K562 (cell line): ENCODE data around the gene NUPR1. TPM values are rescaled to one million over a fixed set of nuclear protein-coding genes. Genes with fewer than 3 reads are reported as not detected.

Experiments used
- ATF2 ChIP-seq: sonication (generic); formaldehyde crosslinking; IDR thresholded peaks from 2 replicates; pipeline ENCODE4 v1.8.1; 2022; ENCODE audit warnings: missing genetic modification reagents
- CREM ChIP-seq: IDR thresholded peaks from 2 replicates; pipeline ENCODE4 v1.6.1; 2014; ENCODE audit warnings: antibody characterized with exemption, low read depth
- EGR1 ChIP-seq: fragments of 450-650 bp; conservative IDR thresholded peaks from 2 replicates; pipeline ENCODE4 v1.6.1; 2017; ENCODE audit warnings: mild to moderate bottlenecking
- FOSL1 ChIP-seq: fragments of 200-800 bp; sonication (Bioruptor generic); conservative IDR thresholded peaks from 2 replicates; pipeline ENCODE4 v1.6.1; 2016; ENCODE audit warnings: missing genetic modification characterization, missing compliant biosample characterization
- HDAC8 ChIP-seq: fragments of 450-650 bp; IDR thresholded peaks from 2 replicates; pipeline ENCODE4 v1.6.1; 2016; ENCODE audit warnings: mild to moderate bottlenecking, missing genetic modification characterization, moderate library complexity, missing compliant biosample characterization
- NR0B1 ChIP-seq: fragments of 450-650 bp; IDR thresholded peaks from one replicate; pipeline ENCODE4 v1.6.1; 2018; ENCODE audit warnings: mild to moderate bottlenecking, moderate library complexity; ENCODE audit not compliant: partially characterized antibody
- NR2C2 ChIP-seq, 2 experiments: fragments of 200-800 bp in 1 of 2; sonication (Bioruptor generic) in 1 of 2; sonication (generic) in 1 of 2; formaldehyde crosslinking in 1 of 2; IDR thresholded peaks; 2 replicates each; pipeline versions ENCODE4 v1.6.1 to v1.8.0; 2016 to 2022; ENCODE audit warnings: mild to moderate bottlenecking in 1 of 2, missing compliant biosample characterization in 1 of 2, missing genetic modification characterization in 1 of 2, missing genetic modification reagents in 1 of 2
- OTX1 ChIP-seq: fragments of 450-650 bp; formaldehyde crosslinking; IDR thresholded peaks from 2 replicates; pipeline ENCODE4 v1.4.0; 2022; ENCODE audit warnings: mild to moderate bottlenecking
- POU5F1 ChIP-seq: fragments of 150-350 bp; IDR thresholded peaks from 2 replicates; pipeline ENCODE4 v1.6.1; 2014; ENCODE audit warnings: borderline replicate concordance, low read length, low read depth, mild to moderate bottlenecking; ENCODE audit not compliant: partially characterized antibody
- SIN3A ChIP-seq, 2 experiments: fragments of 150-350 bp in 1 of 2; IDR thresholded peaks; 2 replicates each; pipeline ENCODE4 v1.6.1; 2011 to 2016; ENCODE audit warnings: borderline replicate concordance in 2 of 2, low read depth in 2 of 2, low read length in 2 of 2, mild to moderate bottlenecking in 2 of 2, moderate library complexity in 2 of 2; ENCODE audit not compliant: control insufficient read depth in 1 of 2
- TAF1 ChIP-seq: IDR thresholded peaks from 2 replicates; pipeline ENCODE4 v1.6.1; 2011; ENCODE audit warnings: mild to moderate bottlenecking, low read length, moderate library complexity; ENCODE audit not compliant: insufficient read depth, control insufficient read depth, severe bottlenecking; ENCODE audit errors: extremely low read depth
- TSHZ1 ChIP-seq: fragments of 250-450 bp; sonication (Bioruptor Pico); IDR thresholded peaks from 2 replicates; pipeline ENCODE4 v1.4.0; 2020; ENCODE audit warnings: mild to moderate bottlenecking, moderate library complexity
- VEZF1 ChIP-seq: fragments of 200-800 bp; sonication (Bioruptor generic); IDR thresholded peaks from 2 replicates; pipeline ENCODE4 v1.6.1; 2017; ENCODE audit warnings: missing genetic modification characterization, missing compliant biosample characterization
- ZNF263 ChIP-seq: sonication (generic); formaldehyde crosslinking; IDR thresholded peaks from 2 replicates; pipeline ENCODE4 v1.8.0; 2022; ENCODE audit warnings: mild to moderate bottlenecking, missing genetic modification reagents, borderline replicate concordance
- ZNF717 ChIP-seq: fragments of 250-450 bp; sonication (Bioruptor Pico); IDR thresholded peaks from 2 replicates; pipeline ENCODE4 v1.5.0; 2021
- ZNF76 ChIP-seq: fragments of 250-450 bp; sonication (Bioruptor Pico); IDR thresholded peaks from 2 replicates; pipeline ENCODE4 v1.4.0; 2020; ENCODE audit warnings: mild to moderate bottlenecking, moderate library complexity, borderline replicate concordance
- ZNF766 ChIP-seq: fragments of 200-800 bp; sonication (Bioruptor generic); conservative IDR thresholded peaks from 2 replicates; pipeline ENCODE4 v1.6.1; 2016; ENCODE audit warnings: missing genetic modification characterization, missing compliant biosample characterization
- ZSCAN32 ChIP-seq: fragments of 450-650 bp; formaldehyde crosslinking; IDR thresholded peaks from 2 replicates; pipeline ENCODE4 v1.4.0; 2020; ENCODE audit warnings: mild to moderate bottlenecking, moderate library complexity
- polyA plus RNA-seq, 8 experiments: library from polyadenylated mRNA; depleted of rRNA in 4 of 8; stranded (reverse) in 5 of 8; unstranded in 3 of 8; fragments of >200 nt; fragmentation: Nextera tagmentation in 2 of 8; fragmentation: Illumina TruSeq in 1 of 8; extraction: Ambion mirVana in 2 of 8; extraction: Trizol in 1 of 8; gene quantifications; 2 replicates each; pipeline versions ENCODE4 v1.2.1 to v1.2.3, GENCODE V29; 2011 to 2014; ENCODE audit warnings: inconsistent platforms in 1 of 8, missing spikeins in 1 of 8
- total RNA-seq, 7 experiments: library from RNA; depleted of rRNA in 6 of 7; stranded (reverse); fragments of >200 nt in 6 of 7; fragmentation: Illumina TruSeq in 2 of 7; extraction: Trizol in 2 of 7; gene quantifications; 2 replicates each; pipeline versions ENCODE4 v1.2.1 to v1.2.3, GENCODE V29; 2011 to 2021; ENCODE audit warnings: low replicate concordance in 1 of 7

The NUPR1 gene
- total and polyA plus RNA-seq, 9 of the 15 experiments (the other 6 are each of a cell fraction or from before 2014, with no cell fraction given) = 0.07 to 1.5 (median 0.27) TPM

- TF ChIP-seq HDAC8 (tag) (no peak), NR0B1 (no peak), POU5F1 (no peak), ZNF766 (peak; percentile 76; the same call in 1 of the 2 replicates), TAF1 (peak; percentile 30), SIN3A (IDR thresholded peaks at IDR 0.05; ENCODE audit: borderline replicate concordance in 2 of 2, control insufficient read depth in 1 of 2, low read depth in 2 of 2, low read length in 2 of 2) (no peak), NR2C2 (CRISPR knock-in tag; IDR thresholded peaks at IDR 0.05) (no peak), NR2C2 (tag; IDR thresholded peaks at IDR 0.05) (peak; percentile 65; the same call in 1 of the 2 replicates), TSHZ1 (CRISPR knock-in tag) (no peak), CREM (peak; percentile 37), FOSL1 (tag) (0 out of 2 replicates have a peak, but pooled peaks have one; percentile 35), VEZF1 (CRISPR knock-in tag) (peak; percentile 73), ZSCAN32 (CRISPR knock-in tag) (no peak), ZNF717 (CRISPR knock-in tag) (no peak), EGR1 (no peak), ZNF76 (CRISPR knock-in tag) (no peak), ZNF263 (CRISPR knock-in tag) (no peak), OTX1 (no peak), ATF2 (CRISPR knock-in tag) (no peak)
These were observed 44.5 kb downstream of the NUPR1 start, which contains the start of gene APOBR (continued) for GRCh38 chr16:28494121-28494851.
